Ovary (tissue), 9 donors: ENCODE measurements around the gene EPHA2. TPM values are rescaled to one million over a fixed set of nuclear protein-coding genes. Genes with fewer than 3 reads are reported as not detected.

Source experiments
- DNase-seq, 5 donors: peaks; one replicate each; pipeline ENCODE4 v3.0.0-alpha.2; 2019 to 2020
- H3K27ac ChIP-seq, 2 donors: fragments of 200-600 bp; one replicate each; pipeline versions ENCODE4 v1.5.1 to v1.8.0; 2019 to 2022
- H3K27me3 ChIP-seq: fragments of 200-600 bp; one replicate; pipeline ENCODE4 v1.8.0; 2022
- H3K36me3 ChIP-seq: fragments of 200-600 bp; sonication (generic); one replicate; pipeline ENCODE4 v1.5.1; 2019
- H3K4me1 ChIP-seq: one replicate; pipeline ENCODE4 v1.8.1; 2013; ENCODE audit warnings: mild to moderate bottlenecking, moderate library complexity; ENCODE audit not compliant: insufficient read depth
- H3K4me3 ChIP-seq: fragments of 200-600 bp; sonication (generic); one replicate; pipeline ENCODE4 v1.5.1; 2017
- H3K9me3 ChIP-seq, 2 donors: fragments of 200-600 bp in 1 of 2; sonication (generic) in 1 of 2; one replicate each; pipeline versions ENCODE4 v1.5.1 to v1.8.1; 2013 to 2019; ENCODE audit warnings: mild to moderate bottlenecking in 1 of 2, moderate library complexity in 1 of 2
- CTCF ChIP-seq, 3 donors: fragments of 450-650 bp in 2 of 3; fragments of 200-600 bp in 1 of 3; IDR thresholded peaks; one replicate each; pipeline versions ENCODE4 v1.5.1 to v1.8.0; 2016 to 2022; ENCODE audit warnings: antibody characterized with exemption in 3 of 3, mild to moderate bottlenecking in 1 of 3
- EP300 ChIP-seq: sonication (generic); formaldehyde crosslinking; IDR thresholded peaks from one replicate; pipeline ENCODE4 v1.6.1; 2017; ENCODE audit warnings: antibody characterized with exemption
- POLR2A ChIP-seq: fragments of 450-650 bp; IDR thresholded peaks from one replicate; pipeline ENCODE4 v1.6.1; 2017; ENCODE audit warnings: antibody characterized with exemption, mild to moderate bottlenecking, moderate library complexity
- WGBS, 3 donors: extraction: QIAGEN DNeasy Blood & Tissue Kit in 1 of 3; methylation state at CpG; one replicate each; pipeline versions ENCODE4 v1.1.5 to v1.1.7; 2013 to 2017; 5-methylcytosine and 5-hydroxymethylcytosine counted together
- intact Hi-C, 4 donors: fragments of 100-400 bp; cut with DNase I; formaldehyde crosslinking; loops; one replicate each; pipeline versions ENCODE4 v1.11.0 to v1.15.1; 2022 to 2023
- polyA plus RNA-seq, 2 donors: library from polyadenylated mRNA; stranded (reverse); fragments of 200-250 nt in 1 of 2; fragments of 350-450 nt in 1 of 2; fragmentation: Illumina TruSeq in 1 of 2; extraction: RNeasy Lipid Tissue Mini Kit (QIAGEN cat#74804) in 1 of 2; gene quantifications; one replicate each; pipeline ENCODE4 v1.2.3, GENCODE V29; 2013 to 2014
- total RNA-seq, 7 donors: library from RNA; depleted of rRNA in 2 of 7; stranded (reverse); fragments of >200 nt in 2 of 7; fragmentation: NEBNext Ultra II Directional in 3 of 7; extraction: Animal tissue kit (Norgen Biotek cat#: 25700) in 3 of 7; gene quantifications; one replicate each; pipeline versions ENCODE4 v1.1.0 to v1.2.4, GENCODE V29; 2016 to 2023
- donor health status: DM: no; HTN: no; CAD: no; lungs with moderate emphysema.
- donor health status: DM: no; HTN: no; CAD: no.
- donor health status: Bipolar disorder and iron deficiency.
- donor health status: DM: yes; HTN: yes; CAD: no.
- donor health status: DM: no; HTN: no; CAD: no.
- donor health status: DM: yes; HTN: yes; CAD: no.

EPHA2 gene
- total and polyA plus RNA-seq, 9 donors = 3.8 to 40.7 (median 8.2) TPM

GRCh38 chr1:16141573-16142336 lies 14.1 kb downstream of the EPHA2 start:
- Histone ChIP-seq H3K4me3 (no peak overlapping the region), H3K9me3 (no peaks in the 10 kb centered on the region), H3K36me3 (no peaks in the 10 kb centered on the region), H3K27me3 (no peaks in the 10 kb centered on the region), H3K4me1 (peaks cover 19% of the 10 kb centered on the region), H3K27ac (peak overlapping the region; percentile 3 to 61)
- WGBS, 3 donors = 31 to 37% (median 37%) methylated on average over 16 of the region's 16 CpGs
- intact Hi-C loops = loop anchor here in 1 of 4 donors (5.0 to 10.0 kb wide), 2 partner anchors 36 to 57 kb away; no protein-coding TSS in a partner anchor
- peak in 3 of 5 donors; percentile 52 to 58 (median 57) for DNase-seq
- TF ChIP-seq CTCF (IDR thresholded peaks at IDR 0.05) = peak in 1 of 3 donors; percentile 7
- no peak for TF ChIP-seq POLR2A
- TF ChIP-seq EP300 = no peak

DNA sequence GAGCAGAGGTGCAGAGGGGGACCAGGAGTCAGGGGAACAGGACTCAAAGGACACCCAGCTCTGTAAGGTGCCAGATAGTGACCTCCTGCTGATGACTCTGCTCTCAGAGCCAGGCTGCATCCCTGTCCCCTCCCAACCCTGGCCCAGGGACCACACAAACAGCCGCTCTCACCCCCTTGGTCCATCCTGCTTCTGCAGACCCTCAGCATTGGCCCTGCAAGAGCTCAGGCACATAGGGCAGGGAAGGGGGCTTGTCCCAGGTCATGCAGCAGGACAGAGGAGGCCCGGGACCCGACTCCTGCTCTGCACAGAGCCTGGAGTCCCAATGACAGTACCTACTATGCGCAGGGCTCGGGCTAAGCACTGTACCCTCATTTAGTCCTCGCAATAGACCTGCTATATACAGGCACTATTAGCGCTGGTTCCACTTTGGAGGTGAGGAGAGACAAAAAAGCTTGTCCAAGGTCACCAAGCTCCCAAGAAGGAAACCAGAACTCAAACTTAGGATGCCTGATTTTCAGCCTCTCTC lies 15.7 kb downstream of the EPHA2 start:
- TF ChIP-seq CTCF (IDR thresholded peaks at IDR 0.05) (no peak), EP300 (no peak), POLR2A (no peak)
- DNase-seq = no peak
- Histone ChIP-seq H3K4me1 (peaks cover 12% of the 10 kb centered on the region), H3K4me3 (no peak overlapping the region), H3K36me3 (no peaks in the 10 kb centered on the region), H3K9me3 (no peaks in the 10 kb centered on the region), H3K27ac (peak overlapping the region in 1 of 2 donors; percentile 20), H3K27me3 (no peaks in the 10 kb centered on the region)
- intact Hi-C loops = loop anchor here in 1 of 4 donors (5.0 to 10.0 kb wide), 2 partner anchors 37 to 55 kb away; no protein-coding TSS in a partner anchor
- WGBS, 3 donors = 91 to 94% (median 92%) methylated on average over 7 of the region's 7 CpGs

DNA sequence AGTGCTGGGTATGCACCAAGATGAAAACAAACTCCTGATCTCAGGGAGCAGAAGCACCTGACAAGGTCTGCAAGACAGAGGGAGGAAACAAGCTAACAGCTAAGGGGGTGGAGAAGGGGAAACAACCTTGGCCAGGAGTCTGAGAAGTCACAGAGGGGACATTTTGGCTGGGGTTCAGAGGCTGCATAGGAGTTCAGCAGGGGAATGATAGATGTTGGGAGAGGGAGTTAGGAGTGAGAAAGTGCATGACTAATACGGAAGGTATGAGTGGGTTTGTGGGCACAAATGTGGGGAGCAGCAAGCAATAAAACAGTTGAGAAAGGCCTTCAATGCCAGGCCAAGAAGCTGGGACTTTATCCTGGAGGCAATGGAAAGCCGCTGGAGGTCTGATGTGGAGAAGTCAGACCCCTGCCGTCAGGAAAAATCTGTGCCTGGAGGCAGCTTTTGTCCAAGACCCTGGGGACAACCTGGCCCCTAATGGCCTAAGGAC lies 16.4 kb downstream of the EPHA2 start:
- no peaks in the 10 kb centered on the region for H3K9me3 ChIP-seq
- intact Hi-C loops = no loop called here
- H3K36me3 ChIP-seq = no peaks in the 10 kb centered on the region
- no peak for DNase-seq
- no peak overlapping the region for H3K27ac ChIP-seq
- no peak overlapping the region for H3K4me3 ChIP-seq
- WGBS, 3 donors = 72 to 83% (median 75%) methylated on average over 3 of the region's 3 CpGs
- H3K27me3 ChIP-seq = no peaks in the 10 kb centered on the region
- peaks cover 10% of the 10 kb centered on the region for H3K4me1 ChIP-seq
- TF ChIP-seq EP300 = no peak
- TF ChIP-seq POLR2A = no peak
- no peak for TF ChIP-seq CTCF (IDR thresholded peaks at IDR 0.05)

- no peak for TF ChIP-seq CTCF (IDR thresholded peaks at IDR 0.05)
- no peak for TF ChIP-seq POLR2A
- TF ChIP-seq EP300 = no peak
- Histone ChIP-seq H3K27me3 (no peaks in the 10 kb centered on the region), H3K4me1 (peaks cover 10% of the 10 kb centered on the region), H3K36me3 (no peaks in the 10 kb centered on the region), H3K4me3 (no peak overlapping the region), H3K27ac (no peak overlapping the region), H3K9me3 (no peaks in the 10 kb centered on the region)
- DNase-seq = no peak
- 85 to 87% (median 85%) methylated on average over 9 of the region's 9 CpGs for WGBS, 3 donors
- intact Hi-C loops = no loop called here
Observed at GRCh38 chr1:16138772-16139221, 17.1 kb downstream of the EPHA2 start.
